SK-N-SH treated with all-trans-retinoic acid at 6 μM for 48 hours (cell line): Measurements from ENCODE around the gene PCNX4.

Experiments
- ESRRG ChIP-seq: fragments of 250-450 bp; sonication (Bioruptor Pico); IDR thresholded peaks from 2 replicates; pipeline ENCODE4 v1.6.1; 2021; ENCODE audit warnings: mild to moderate bottlenecking
- RARB ChIP-seq: fragments of 250-450 bp; sonication (Bioruptor Pico); IDR thresholded peaks from 2 replicates; pipeline ENCODE4 v1.8.0; 2021; ENCODE audit warnings: mild to moderate bottlenecking, moderate library complexity
- SNAI2 ChIP-seq: fragments of 250-450 bp; sonication (Bioruptor Pico); IDR thresholded peaks from 2 replicates; pipeline ENCODE4 v1.5.0; 2020; ENCODE audit warnings: mild to moderate bottlenecking, moderate library complexity
- TCF4 ChIP-seq: fragments of 250-450 bp; sonication (Bioruptor Pico); IDR thresholded peaks from 2 replicates; pipeline ENCODE4 v1.8.0; 2021; ENCODE audit warnings: mild to moderate bottlenecking, moderate library complexity, borderline replicate concordance
- ZC3H10 ChIP-seq: fragments of 250-450 bp; sonication (Bioruptor Pico); IDR thresholded peaks from 2 replicates; pipeline ENCODE4 v1.5.1; 2021; ENCODE audit warnings: mild to moderate bottlenecking, moderate library complexity
- ZFP3 ChIP-seq: fragments of 250-450 bp; sonication (Bioruptor Pico); IDR thresholded peaks from 2 replicates; pipeline ENCODE4 v1.5.0; 2020; ENCODE audit warnings: mild to moderate bottlenecking, moderate library complexity
- ZNF70 ChIP-seq: fragments of 450-650 bp; formaldehyde crosslinking; IDR thresholded peaks from 2 replicates; pipeline ENCODE4 v1.5.0; 2020; ENCODE audit warnings: mild to moderate bottlenecking, moderate library complexity

- TF ChIP-seq ZC3H10 (no peak), TCF4 (CRISPR knock-in tag) (no peak), RARB (CRISPR knock-in tag) (no peak), ESRRG (no peak), SNAI2 (CRISPR knock-in tag) (no peak), ZNF70 (CRISPR knock-in tag) (no peak), ZFP3 (CRISPR knock-in tag) (no peak)
These were observed 62.9 kb downstream of the PCNX4 start for GRCh38 chr14:60154671-60155070.
